ENCODE results near the gene RWDD4. TPM values are rescaled to one million over a fixed set of nuclear protein-coding genes. Genes with fewer than 3 reads are reported as not detected.
A peak's percentile ranks its signal among the peaks of the same experiment; 100 is the strongest.
"Not testable (repeated sequence)": the region's sequence is repeated elsewhere in the genome, so short reads cannot be mapped to it uniquely, and the experiment has no call there.

The RWDD4 gene
- total RNA-seq, 4 donors from 2014 or later = 15.1 to 33.9 (median 26.0) TPM

DNA sequence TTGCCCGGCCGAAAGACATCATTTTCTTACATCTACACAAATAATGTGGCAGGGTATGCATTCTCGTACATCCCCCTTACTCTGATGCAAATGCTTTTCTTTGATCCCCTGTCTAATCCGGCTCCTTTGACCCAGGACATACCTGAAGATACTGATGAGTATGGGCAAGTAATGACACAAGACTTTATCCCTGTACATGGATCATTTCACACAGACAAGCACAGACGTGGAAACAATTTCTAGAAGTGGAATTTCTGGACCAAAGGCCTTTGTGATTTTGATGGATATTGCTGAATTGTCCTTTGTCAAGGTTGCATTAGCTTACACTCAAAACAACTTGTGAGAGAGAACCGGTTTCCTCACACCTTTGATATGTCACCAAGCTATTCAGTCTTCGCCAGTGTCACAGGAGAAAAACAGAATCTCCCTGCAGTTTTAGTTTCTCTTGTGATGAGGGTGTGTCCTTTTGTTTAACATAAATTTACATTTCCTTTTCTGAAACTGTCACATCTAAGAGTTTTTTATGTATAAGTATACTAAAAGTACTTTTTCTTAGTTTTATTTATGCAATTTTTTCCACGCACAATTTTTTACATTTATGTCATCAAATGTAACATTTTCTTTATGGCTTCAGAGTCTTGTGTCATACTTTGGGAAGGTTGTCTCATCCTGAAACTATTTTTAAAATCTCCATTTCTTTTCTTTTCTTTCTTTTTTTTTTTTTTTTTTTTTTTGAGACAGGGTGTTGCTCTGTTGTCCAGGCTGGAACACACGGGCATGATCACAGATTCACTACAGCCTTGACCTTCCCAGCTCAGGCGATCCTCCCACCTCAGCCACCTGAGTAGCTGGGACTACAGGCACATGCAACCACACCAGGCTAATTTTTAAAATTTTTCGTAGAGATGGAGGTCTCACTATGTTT lies 25.2 kb downstream of the RWDD4 start:
- Histone ChIP-seq H3K36me3 (no peaks in the 10 kb centered on the region), H3K4me1 (peaks cover 0 to 40% (median 0%) of the 10 kb centered on the region in 3 donors), H3K27ac (peak overlapping the region in 2 of 4 donors; percentile 23 to 50), H3K4me3 (no peak overlapping the region), H3K27me3 (no peaks in the 10 kb centered on the region), H3K9me3 (no peaks in the 10 kb centered on the region)
- no peak for DNase-seq
- intact Hi-C loops (cut with DNase I) = no loop called here
- TF ChIP-seq, protein P1, sequence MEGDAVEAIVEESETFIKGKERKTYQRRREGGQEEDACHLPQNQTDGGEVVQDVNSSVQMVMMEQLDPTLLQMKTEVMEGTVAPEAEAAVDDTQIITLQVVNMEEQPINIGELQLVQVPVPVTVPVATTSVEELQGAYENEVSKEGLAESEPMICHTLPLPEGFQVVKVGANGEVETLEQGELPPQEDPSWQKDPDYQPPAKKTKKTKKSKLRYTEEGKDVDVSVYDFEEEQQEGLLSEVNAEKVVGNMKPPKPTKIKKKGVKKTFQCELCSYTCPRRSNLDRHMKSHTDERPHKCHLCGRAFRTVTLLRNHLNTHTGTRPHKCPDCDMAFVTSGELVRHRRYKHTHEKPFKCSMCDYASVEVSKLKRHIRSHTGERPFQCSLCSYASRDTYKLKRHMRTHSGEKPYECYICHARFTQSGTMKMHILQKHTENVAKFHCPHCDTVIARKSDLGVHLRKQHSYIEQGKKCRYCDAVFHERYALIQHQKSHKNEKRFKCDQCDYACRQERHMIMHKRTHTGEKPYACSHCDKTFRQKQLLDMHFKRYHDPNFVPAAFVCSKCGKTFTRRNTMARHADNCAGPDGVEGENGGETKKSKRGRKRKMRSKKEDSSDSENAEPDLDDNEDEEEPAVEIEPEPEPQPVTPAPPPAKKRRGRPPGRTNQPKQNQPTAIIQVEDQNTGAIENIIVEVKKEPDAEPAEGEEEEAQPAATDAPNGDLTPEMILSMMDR (IDR thresholded peaks at IDR 0.05) = no peak
- TF ChIP-seq POLR2A (IDR thresholded peaks at IDR 0.05) = no peak
- 42 to 56% methylated on average over 11 of the region's 11 CpGs for WGBS, 2 donors

DNA sequence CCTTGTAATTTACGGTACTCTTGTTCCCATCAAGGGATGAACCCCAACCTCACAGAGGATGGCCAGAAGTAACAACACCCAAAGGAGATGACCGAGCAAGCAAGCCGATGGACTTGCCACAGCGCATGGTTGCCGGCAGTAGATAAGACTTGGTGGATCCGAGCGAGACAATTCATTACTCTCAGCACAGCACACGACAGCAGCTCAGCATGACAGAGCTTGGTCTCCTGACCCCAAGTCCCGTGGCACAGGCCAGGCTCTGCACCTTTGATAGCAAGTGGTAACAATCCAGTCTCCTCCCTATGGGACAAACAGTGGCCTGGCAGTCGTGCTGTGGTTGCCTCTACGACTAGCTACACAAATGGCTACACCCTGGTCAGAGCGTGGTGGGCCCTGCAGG lies 26.3 kb downstream of the RWDD4 start:
- 84 to 95% methylated on average over 9 to 12 of the region's 12 CpGs for WGBS, 2 donors
- no peaks in the 10 kb centered on the region for H3K27me3 ChIP-seq
- H3K9me3 ChIP-seq = no peaks in the 10 kb centered on the region
- intact Hi-C loops (cut with DNase I) = no loop called here
- no peak for TF ChIP-seq POLR2A (IDR thresholded peaks at IDR 0.05)
- TF ChIP-seq, protein P1 (IDR thresholded peaks at IDR 0.05) = no peak
- H3K27ac ChIP-seq = no peak overlapping the region
- H3K4me3 ChIP-seq = no peak overlapping the region
- no peak for DNase-seq
- no peaks in the 10 kb centered on the region for H3K36me3 ChIP-seq
- peaks cover 0 to 35% (median 0%) of the 10 kb centered on the region in 3 donors for H3K4me1 ChIP-seq

DNA sequence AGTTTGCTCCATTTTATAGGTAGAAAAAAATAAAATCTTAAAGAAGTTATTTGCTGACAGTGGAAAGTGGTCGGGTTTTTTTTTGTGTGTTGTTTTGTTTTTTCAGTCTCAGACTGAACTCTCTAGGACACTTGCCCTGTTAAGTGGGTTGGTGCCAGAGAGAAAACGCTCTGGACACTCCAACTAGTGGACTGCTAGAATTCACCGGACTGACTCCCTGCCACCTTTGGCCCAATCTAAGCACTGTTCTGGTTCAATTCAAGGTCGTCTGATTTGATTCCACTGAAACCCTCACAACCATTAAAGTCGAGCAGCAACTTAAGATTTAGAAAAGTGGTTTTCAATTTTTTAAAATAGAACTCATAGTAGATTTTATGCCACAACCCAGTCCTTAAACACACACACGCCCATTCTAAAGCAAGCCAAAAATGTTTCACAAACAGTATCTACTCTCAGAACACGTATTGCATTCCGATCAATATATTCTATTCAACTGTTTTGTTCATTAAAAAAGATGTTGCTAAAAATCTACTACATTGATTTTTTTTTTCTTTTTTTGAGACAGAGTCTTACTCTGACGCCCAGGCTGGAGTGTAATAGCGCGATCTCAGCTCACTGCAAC lies 27.3 kb downstream of the RWDD4 start:
- Histone ChIP-seq H3K27me3 (no peaks in the 10 kb centered on the region), H3K4me1 (peaks cover 0 to 26% (median 0%) of the 10 kb centered on the region in 3 donors), H3K4me3 (no peak overlapping the region), H3K36me3 (no peaks in the 10 kb centered on the region), H3K9me3 (no peaks in the 10 kb centered on the region), H3K27ac (no peak overlapping the region)
- no peak for DNase-seq
- TF ChIP-seq POLR2A (IDR thresholded peaks at IDR 0.05) = no peak
- TF ChIP-seq, protein P1 (IDR thresholded peaks at IDR 0.05) = no peak
- WGBS, 2 donors = 80 to 83% methylated on average over 11 of the region's 11 CpGs
- intact Hi-C loops (cut with DNase I) = no loop called here

DNA sequence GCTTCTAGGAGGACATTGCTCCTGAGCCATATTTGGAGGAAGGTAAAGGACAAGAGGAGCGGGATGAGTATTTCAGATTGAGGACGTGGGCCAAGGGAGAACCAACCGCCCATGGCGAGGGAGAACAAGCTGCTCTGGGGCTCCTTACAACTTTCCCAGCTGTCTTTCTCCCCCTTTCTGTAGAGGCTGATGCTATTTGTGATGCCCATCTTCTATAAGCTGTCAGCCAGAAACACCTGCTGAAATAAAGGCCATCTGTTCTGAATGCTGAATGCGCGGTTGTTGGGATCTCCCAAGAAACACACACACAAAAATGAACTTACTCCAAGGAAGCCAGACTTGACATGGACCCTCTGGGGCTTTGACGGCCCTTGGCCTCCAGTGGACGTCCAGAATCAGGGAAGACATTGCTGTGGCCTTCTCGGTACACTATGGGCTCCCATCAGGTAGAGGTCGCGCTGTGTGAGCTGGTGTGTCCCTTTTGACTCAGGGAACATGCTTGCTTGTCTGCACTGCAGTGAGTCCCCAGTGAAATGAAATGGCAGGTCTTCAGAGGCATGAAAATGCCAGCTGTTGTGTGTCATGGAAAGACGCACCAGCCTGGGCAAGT lies 30.9 kb downstream of the RWDD4 start:
- 68 to 91% methylated on average over 10 to 12 of the region's 12 CpGs for WGBS, 2 donors
- TF ChIP-seq, protein P1 (IDR thresholded peaks at IDR 0.05) = no peak
- no peak for TF ChIP-seq POLR2A (IDR thresholded peaks at IDR 0.05)
- H3K27me3 ChIP-seq = no peaks in the 10 kb centered on the region
- H3K4me3 ChIP-seq = no peak overlapping the region
- DNase-seq = no peak
- peaks cover 0 to 26% (median 0%) of the 10 kb centered on the region in 3 donors for H3K4me1 ChIP-seq
- no peaks in the 10 kb centered on the region for H3K36me3 ChIP-seq
- no peaks in the 10 kb centered on the region for H3K9me3 ChIP-seq
- intact Hi-C loops (cut with DNase I) = no loop called here
- no peak overlapping the region for H3K27ac ChIP-seq

DNA sequence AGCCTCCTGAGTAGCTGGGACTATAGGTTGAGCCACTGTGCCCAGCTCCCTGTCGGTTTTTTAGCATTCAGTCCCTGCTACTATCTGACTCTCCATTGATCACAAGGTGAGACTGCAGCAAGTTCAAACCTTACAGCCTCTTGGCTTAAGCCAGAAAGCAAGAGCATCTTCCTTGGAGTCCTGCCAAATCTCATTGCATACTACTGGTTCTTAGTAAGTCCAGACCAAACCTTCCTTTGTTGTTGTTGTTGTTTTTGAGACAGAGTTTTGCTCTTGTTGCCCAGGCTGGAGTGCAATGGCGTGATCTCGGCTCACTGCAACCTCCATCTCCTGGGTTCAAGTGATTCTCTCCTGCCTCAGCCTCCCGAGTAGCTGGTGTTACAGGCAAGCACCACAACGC lies 31.7 kb downstream of the RWDD4 start:
- DNase-seq; H3K27ac ChIP-seq; H3K27me3 ChIP-seq; H3K9me3 ChIP-seq; intact Hi-C loops (cut with DNase I); H3K4me3 ChIP-seq; H3K36me3 ChIP-seq: not testable (repeated sequence)
- peaks cover 0 to 24% (median 0%) of the 10 kb centered on the region in 3 donors for H3K4me1 ChIP-seq
- WGBS, 2 donors = 89 to 93% methylated on average over 5 of the region's 5 CpGs

All from esophagus squamous epithelium (tissue), 5 donors.